H1 (cell line): ENCODE data around the gene ELL. TPM values are rescaled to one million over a fixed set of nuclear protein-coding genes. Genes with fewer than 3 reads are reported as not detected.

Experiments used
- CTCF ChIA-PET: fragments of 300-600 bp; sonication (Branson Sonifier 250); formaldehyde crosslinking; loops from one replicate; lab custom pipeline; 2021; ENCODE audit not compliant: partially characterized antibody; lab: Charles Lee
- POLR2A ChIA-PET: fragments of 300-600 bp; sonication (Branson Sonifier 250); formaldehyde crosslinking; loops from one replicate; lab custom pipeline; 2021; ENCODE audit warnings: inconsistent platforms; ENCODE audit not compliant: partially characterized antibody; lab: Charles Lee
- DNase-seq, 2 experiments: peaks; one replicate each; pipeline versions ENCODE4 v3.0.0 to v3.0.0-alpha.2; 2010 to 2022; ENCODE audit warnings: low spot score in 2 of 2, low read depth in 1 of 2, mixed read lengths in 1 of 2
- FAIRE-seq: peaks from 2 replicates; lab custom pipeline; 2011; peaks lifted over from hg19 to GRCh38; lab: Jason Lieb, UNC
- H2AFZ ChIP-seq: 2 replicates; pipeline ENCODE4 v1.8.1; 2012; ENCODE audit warnings: low read length, inconsistent platforms
- H2AK5ac ChIP-seq: 2 replicates; pipeline ENCODE4 v1.6.1; 2013; ENCODE audit warnings: low read depth, low read length
- H2BK120ac ChIP-seq: replicated peaks from 2 replicates; pipeline ENCODE3; 2013; ENCODE audit warnings: low read depth, low read length, inconsistent platforms
- H2BK12ac ChIP-seq: 2 replicates; pipeline ENCODE4 v1.6.1; 2013; ENCODE audit warnings: low read depth, low read length
- H2BK15ac ChIP-seq: 2 replicates; pipeline ENCODE4 v1.6.1; 2013; ENCODE audit warnings: low read length
- H2BK20ac ChIP-seq: 2 replicates; pipeline ENCODE4 v1.6.1; 2013; ENCODE audit warnings: low read length
- H2BK5ac ChIP-seq: 2 replicates; pipeline ENCODE4 v1.6.1; 2013; ENCODE audit warnings: low read depth, low read length
- H3K14ac ChIP-seq: 2 replicates; pipeline ENCODE4 v1.6.1; 2013; ENCODE audit warnings: inconsistent platforms; ENCODE audit not compliant: insufficient read length
- H3K18ac ChIP-seq: 2 replicates; pipeline ENCODE4 v1.6.1; 2013; ENCODE audit warnings: low read length; ENCODE audit errors: extremely low read depth
- H3K23ac ChIP-seq: 2 replicates; pipeline ENCODE4 v1.6.1; 2013; ENCODE audit warnings: inconsistent platforms; ENCODE audit not compliant: insufficient read length
- H3K23me2 ChIP-seq: 2 replicates; pipeline ENCODE4 v1.6.1; 2013; ENCODE audit warnings: low read depth, low read length
- H3K27ac ChIP-seq: 2 replicates; pipeline ENCODE4 v1.6.1; 2011; ENCODE audit warnings: low read depth, low read length, inconsistent platforms
- H3K27me3 ChIP-seq, 4 experiments: replicated peaks in 1 of 4; 1 replicate in 1 of 4; 2 replicates in 3 of 4; pipeline versions ENCODE4 v1.6.1 to v1.8.1; 2011 to 2013; ENCODE audit warnings: low read length in 3 of 4, mild to moderate bottlenecking in 3 of 4, inconsistent platforms in 2 of 4, mixed read lengths in 2 of 4, moderate library complexity in 1 of 4; ENCODE audit not compliant: control insufficient read depth in 3 of 4, insufficient read depth in 3 of 4; ENCODE audit errors: extremely low read depth in 1 of 4
- H3K36me3 ChIP-seq, 4 experiments: 2 replicates each; pipeline versions ENCODE4 v1.6.1 to v1.8.1; 2011 to 2013; ENCODE audit warnings: mild to moderate bottlenecking in 4 of 4, low read length in 3 of 4, moderate library complexity in 2 of 4, control low read depth in 1 of 4, inconsistent platforms in 1 of 4; ENCODE audit not compliant: insufficient read depth in 4 of 4, control insufficient read depth in 2 of 4
- H3K4ac ChIP-seq: replicated peaks from 2 replicates; pipeline ENCODE3; 2013; ENCODE audit warnings: low read length, low read depth, mixed read lengths, inconsistent platforms; ENCODE audit not compliant: insufficient read length
- H3K4me1 ChIP-seq, 4 experiments: replicated peaks in 1 of 4; 1 replicate in 1 of 4; 2 replicates in 3 of 4; pipeline versions ENCODE4 v1.6.1 to v1.8.1; 2011 to 2013; ENCODE audit warnings: low read length in 3 of 4, inconsistent platforms in 2 of 4, mixed read lengths in 1 of 4; ENCODE audit not compliant: insufficient read depth in 4 of 4, control insufficient read depth in 3 of 4
- H3K4me2 ChIP-seq, 2 experiments: 2 replicates each; pipeline versions ENCODE4 v1.6.1 to v1.8.1; 2011 to 2013; ENCODE audit warnings: low read depth in 2 of 2, low read length in 2 of 2, control low read depth in 1 of 2, inconsistent platforms in 1 of 2, mild to moderate bottlenecking in 1 of 2; ENCODE audit not compliant: insufficient read depth in 1 of 2
- H3K4me3 ChIP-seq, 4 experiments: fragments of 200-600, 300-600 bp in 1 of 4; sonication (generic), shearing (Covaris generic), sonication (Bioruptor Twin) in 1 of 4; 2 replicates each; pipeline versions ENCODE4 v1.5.1 to v1.8.1; 2011 to 2016; ENCODE audit warnings: low read length in 4 of 4, low read depth in 3 of 4, control low read depth in 2 of 4, inconsistent platforms in 2 of 4, mild to moderate bottlenecking in 2 of 4, mixed read lengths in 1 of 4, moderate library complexity in 1 of 4; ENCODE audit not compliant: insufficient read depth in 2 of 4; ENCODE audit errors: extremely low read depth in 1 of 4
- H3K56ac ChIP-seq: replicated peaks from 2 replicates; pipeline ENCODE3; 2013; ENCODE audit warnings: low read depth, mild to moderate bottlenecking, mixed read lengths, low read length, inconsistent platforms; ENCODE audit not compliant: insufficient read length
- H3K79me1 ChIP-seq: 2 replicates; pipeline ENCODE4 v1.6.1; 2013; ENCODE audit warnings: low read depth, low read length, control low read depth
- H3K79me2 ChIP-seq, 2 experiments: 2 replicates each; pipeline versions ENCODE4 v1.6.1 to v1.8.1; 2012 to 2013; ENCODE audit warnings: low read length in 2 of 2, mild to moderate bottlenecking in 2 of 2, inconsistent platforms in 1 of 2; ENCODE audit not compliant: insufficient read depth in 2 of 2, control insufficient read depth in 1 of 2
- H3K9ac ChIP-seq, 4 experiments: replicated peaks in 1 of 4; 1 replicate in 1 of 4; 2 replicates in 3 of 4; pipeline versions ENCODE4 v1.6.1 to v1.8.1; 2011 to 2013; ENCODE audit warnings: low read depth in 3 of 4, low read length in 3 of 4, control low read depth in 2 of 4, mild to moderate bottlenecking in 2 of 4, moderate library complexity in 2 of 4, inconsistent platforms in 1 of 4; ENCODE audit errors: extremely low read depth in 1 of 4
- H3K9me3 ChIP-seq, 2 experiments: 2 replicates each; pipeline versions ENCODE4 v1.6.1 to v1.8.1; 2012 to 2013; ENCODE audit warnings: mild to moderate bottlenecking in 2 of 2, moderate library complexity in 2 of 2, control low read depth in 1 of 2, inconsistent platforms in 1 of 2, low read depth in 1 of 2, low read length in 1 of 2, mixed read lengths in 1 of 2; ENCODE audit not compliant: insufficient read depth in 2 of 2
- H4K20me1 ChIP-seq, 2 experiments: replicated peaks in 1 of 2; 2 replicates each; pipeline versions ENCODE3 to v1.8.1; 2011 to 2013; ENCODE audit warnings: inconsistent platforms in 2 of 2, low read length in 2 of 2, mild to moderate bottlenecking in 1 of 2; ENCODE audit not compliant: insufficient read depth in 2 of 2, control insufficient read depth in 1 of 2
- H4K5ac ChIP-seq: 2 replicates; pipeline ENCODE4 v1.6.1; 2013; ENCODE audit warnings: low read length, low read depth, mixed read lengths, inconsistent platforms; ENCODE audit not compliant: insufficient read length
- H4K8ac ChIP-seq: 2 replicates; pipeline ENCODE4 v1.8.0; 2013; ENCODE audit warnings: mild to moderate bottlenecking, moderate library complexity, low read length, inconsistent platforms; ENCODE audit not compliant: insufficient read depth; ENCODE audit errors: extremely low read depth
- H4K91ac ChIP-seq: replicated peaks from 2 replicates; pipeline ENCODE3; 2013; ENCODE audit warnings: low read length, mixed read lengths, inconsistent platforms; ENCODE audit not compliant: insufficient read length
- ASH2L ChIP-seq: fragments of 200-600, 300-600 bp; sonication (generic); IDR thresholded peaks from one replicate; pipeline ENCODE4 v1.7.1; 2017; ENCODE audit warnings: low read length
- GABPA ChIP-seq: IDR thresholded peaks from 2 replicates; pipeline ENCODE4 v1.6.1; 2011; ENCODE audit warnings: mild to moderate bottlenecking, low read length, moderate library complexity, borderline replicate concordance; ENCODE audit not compliant: insufficient read depth
- JUND ChIP-seq: IDR thresholded peaks from 2 replicates; pipeline ENCODE4 v1.6.1; 2011; ENCODE audit warnings: mild to moderate bottlenecking, improper control_type of control experiment, low read length
- MAFK ChIP-seq: IDR thresholded peaks from 2 replicates; pipeline ENCODE4 v1.6.1; 2012; ENCODE audit warnings: low read depth, mild to moderate bottlenecking, improper control_type of control experiment, low read length
- PHF8 ChIP-seq: fragments of 200-600 bp; sonication (generic); conservative IDR thresholded peaks from 2 replicates; pipeline ENCODE4 v1.7.1; 2012; ENCODE audit warnings: low read depth, mild to moderate bottlenecking, inconsistent platforms, low read length, moderate library complexity
- RBBP5 ChIP-seq: IDR thresholded peaks from 2 replicates; pipeline ENCODE4 v1.7.1; 2012; ENCODE audit warnings: low read depth, mild to moderate bottlenecking, inconsistent platforms, low read length, moderate library complexity, borderline replicate concordance
- SIRT6 ChIP-seq: IDR thresholded peaks from one replicate; pipeline ENCODE4 v1.7.1; 2012; ENCODE audit warnings: low read length, inconsistent platforms
- SIX5 ChIP-seq: IDR thresholded peaks from 2 replicates; pipeline ENCODE4 v1.6.1; 2011; ENCODE audit warnings: mild to moderate bottlenecking, low read depth, low read length
- SP2 ChIP-seq: IDR thresholded peaks from 2 replicates; pipeline ENCODE4 v1.6.1; 2012; ENCODE audit warnings: mild to moderate bottlenecking, low read length, inconsistent platforms
- ZNF274 ChIP-seq: IDR thresholded peaks from 2 replicates; pipeline ENCODE4 v1.7.0; 2012; ENCODE audit warnings: low read length, borderline replicate concordance; ENCODE audit errors: extremely low read depth
- WGBS, 2 experiments: shearing (Covaris generic) in 1 of 2; methylation state at CpG; one replicate each; pipeline versions ENCODE4 v1.1.6 to v1.1.7; 2013 to 2015; ENCODE audit warnings: low lambda C conversion rate in 2 of 2, mixed read lengths in 2 of 2, inconsistent platforms in 1 of 2, low coverage in 1 of 2, missing lambda C conversion rate in 1 of 2; ENCODE audit not compliant: insufficient replicate concordance in 2 of 2, insufficient coverage in 1 of 2, insufficient read length in 1 of 2; ENCODE audit errors: extremely low coverage in 1 of 2, missing lambda C conversion rate in 1 of 2; 5-methylcytosine and 5-hydroxymethylcytosine counted together
- polyA plus RNA-seq, 7 experiments: library from polyadenylated mRNA; depleted of rRNA in 3 of 7; stranded (reverse) in 5 of 7; unstranded in 2 of 7; fragments of >200 nt in 5 of 7; fragments of 200-250 nt in 2 of 7; gene quantifications; 1 replicate in 5 of 7; 2 replicates in 1 of 7; 4 replicates in 1 of 7; pipeline versions ENCODE4 v1.2.1 to v1.2.3, GENCODE V29; 2011 to 2013; ENCODE audit warnings: missing spikeins in 2 of 7, mixed read lengths in 2 of 7
- total RNA-seq: library from RNA; stranded (reverse); fragmentation: NEBNext Ultra II Directional; extraction: Animal tissue kit (Norgen Biotek cat#: 25700); gene quantifications from 2 replicates; pipeline ENCODE4 v1.2.1, GENCODE V29; 2021
- TF ChIP-seq, protein P1 (sequence below): IDR thresholded peaks from 2 replicates; pipeline ENCODE4 v1.6.1; 2011; ENCODE audit warnings: low read length, improper control_type of control experiment

ELL gene
- total and polyA plus RNA-seq, 2 of the 8 experiments (the other 6 are each of a cell fraction or from before 2014, with no cell fraction given), result 5.2 to 10.5 TPM

DNA sequence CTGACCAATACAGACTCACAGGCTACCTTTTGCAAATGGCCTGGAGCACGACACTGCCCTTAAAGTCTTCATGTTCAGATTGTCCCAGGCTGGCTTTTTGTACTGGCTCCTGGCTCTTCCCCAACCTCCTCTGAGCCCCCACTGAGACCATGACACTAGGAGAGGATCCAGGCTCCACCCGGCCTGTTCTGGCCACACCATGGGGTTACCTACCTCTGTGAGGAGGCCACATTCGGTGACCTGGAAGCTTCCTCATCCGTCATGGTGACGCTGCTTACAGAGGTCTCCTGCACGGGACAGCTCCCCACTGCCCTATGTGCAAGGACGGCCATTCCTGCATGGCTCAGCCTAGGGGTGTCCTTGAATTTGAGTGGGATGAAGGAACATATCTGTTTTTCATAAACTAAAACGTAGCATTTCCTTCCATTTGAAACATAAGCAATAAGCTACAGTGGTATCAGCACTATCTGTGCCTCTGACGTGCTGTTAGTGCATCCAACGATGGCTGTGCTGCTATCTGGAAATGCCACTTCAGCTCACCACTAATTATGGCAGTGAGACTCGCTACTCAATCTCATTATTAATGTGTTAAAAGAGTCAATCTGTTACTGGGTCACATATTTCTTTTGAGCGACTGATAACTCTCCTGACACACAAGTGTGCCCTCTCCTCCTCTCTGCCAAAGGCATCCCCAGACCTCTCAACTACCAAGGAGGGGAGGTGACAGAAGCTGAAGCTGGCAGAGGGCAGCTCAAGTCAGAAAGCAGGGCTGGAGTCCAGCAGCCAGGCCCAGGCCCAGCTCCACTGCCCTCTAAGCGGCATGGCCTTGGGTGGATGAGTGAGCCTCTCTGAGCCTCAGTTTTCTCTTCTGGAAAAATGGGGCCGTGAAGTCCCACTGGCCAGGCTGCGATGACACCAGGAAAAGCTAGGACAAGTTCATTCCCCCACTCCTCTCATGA lies 29.6 kb downstream of the ELL start:
- Histone ChIP-seq H3K27ac (no peak overlapping the region), H3K79me1 (peaks cover 27% of the 10 kb centered on the region), H2AK5ac (no peak overlapping the region), H3K4ac (no peak overlapping the region), H4K91ac (no peak overlapping the region), H4K20me1 (peaks cover 17 to 38% of the 10 kb centered on the region in 2 experiments), H3K9ac (no peak overlapping the region), H2BK120ac (no peak overlapping the region), H3K23me2 (no peaks in the 10 kb centered on the region), H2BK5ac (no peak overlapping the region), H3K18ac (no peak overlapping the region), H4K5ac (no peak overlapping the region), H3K79me2 (peaks cover 0 to 28% of the 10 kb centered on the region in 2 experiments; a peak in 2 of 4 replicates), H4K8ac (no peak overlapping the region), H2AFZ (no peak overlapping the region), H3K23ac (no peak overlapping the region), H3K27me3 (no peaks in the 10 kb centered on the region), H2BK12ac (no peak overlapping the region), H3K14ac (no peak overlapping the region), H3K9me3 (no peaks in the 10 kb centered on the region), H3K4me3 (no peak overlapping the region), H3K56ac (no peak overlapping the region), H3K4me2 (no peak overlapping the region), H3K4me1 (peaks cover 0 to 14% (median 8%) of the 10 kb centered on the region in 4 experiments; a peak in 4 of 7 replicates), H2BK20ac (no peak overlapping the region), H2BK15ac (no peak overlapping the region), H3K36me3 (no peaks in the 10 kb centered on the region)
- ChIA-PET POLR2A (interaction anchor here (0.9 to 1.5 kb wide), 2 partner anchors 54 to 85 kb away, joined by 3 read pairs; no protein-coding TSS in a partner anchor), CTCF (interaction anchor here (0.7 to 18.5 kb wide), 10 partner anchors 10 to 184 kb away, joined by 3 to 458 read pairs (median 5); partner anchors contain the start of gene ELL)
- DNase-seq, result no peak
- FAIRE-seq, result no peak
- WGBS, 2 experiments, result 84% methylated on average over 15 of the region's 15 CpGs; no CpG with 5 or more reads in 1 of the 2 experiments
- TF ChIP-seq, protein P1, sequence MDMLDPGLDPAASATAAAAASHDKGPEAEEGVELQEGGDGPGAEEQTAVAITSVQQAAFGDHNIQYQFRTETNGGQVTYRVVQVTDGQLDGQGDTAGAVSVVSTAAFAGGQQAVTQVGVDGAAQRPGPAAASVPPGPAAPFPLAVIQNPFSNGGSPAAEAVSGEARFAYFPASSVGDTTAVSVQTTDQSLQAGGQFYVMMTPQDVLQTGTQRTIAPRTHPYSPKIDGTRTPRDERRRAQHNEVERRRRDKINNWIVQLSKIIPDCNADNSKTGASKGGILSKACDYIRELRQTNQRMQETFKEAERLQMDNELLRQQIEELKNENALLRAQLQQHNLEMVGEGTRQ, result no peak
- TF ChIP-seq RBBP5 (no peak), ASH2L (no peak), SIRT6 (no peak), SIX5 (no peak), SP2 (no peak), MAFK (no peak), JUND (no peak), GABPA (no peak), PHF8 (no peak), ZNF274 (no peak)
